Esophagus muscularis mucosa (tissue), 4 donors: ENCODE measurements around the gene RAD51AP1. TPM values are rescaled to one million over a fixed set of nuclear protein-coding genes. Genes with fewer than 3 reads are reported as not detected.
A peak's percentile ranks its signal among the peaks of the same experiment; 100 is the strongest.

Source experiments
- DNase-seq: peaks from one replicate; pipeline ENCODE4 v3.0.0-alpha.2; 2017; ENCODE audit errors: extremely low spot score
- H3K27ac ChIP-seq, 4 donors: fragments of 200-600 bp; sonication (generic); replicated peaks in 1 of 4; 1 replicate in 3 of 4; 2 replicates in 1 of 4; pipeline ENCODE4 v1.5.1; 2016 to 2019; ENCODE audit warnings: mild to moderate bottlenecking in 1 of 4
- H3K27me3 ChIP-seq, 4 donors: fragments of 200-600 bp; sonication (generic); one replicate each; pipeline versions ENCODE4 v1.5.1 to v1.6.0; 2016 to 2019
- H3K36me3 ChIP-seq, 4 donors: fragments of 200-600 bp; sonication (generic); one replicate each; pipeline ENCODE4 v1.5.1; 2016 to 2019
- H3K4me1 ChIP-seq, 4 donors: fragments of 200-600 bp; sonication (generic); one replicate each; pipeline ENCODE4 v1.5.1; 2016 to 2019
- H3K4me3 ChIP-seq, 4 donors: fragments of 200-600 bp; sonication (generic); 1 replicate in 2 of 4; 2 replicates in 2 of 4; pipeline ENCODE4 v1.5.1; 2016 to 2019; ENCODE audit warnings: mild to moderate bottlenecking in 4 of 4, moderate library complexity in 1 of 4
- H3K9me3 ChIP-seq, 4 donors: fragments of 200-600 bp; sonication (generic); 1 replicate in 3 of 4; 2 replicates in 1 of 4; pipeline ENCODE4 v1.5.1; 2016 to 2019
- EP300 ChIP-seq: sonication (generic); formaldehyde crosslinking; IDR thresholded peaks from one replicate; pipeline ENCODE4 v1.6.1; 2017; ENCODE audit warnings: antibody characterized with exemption
- POLR2A ChIP-seq: fragments of 450-650 bp; IDR thresholded peaks from one replicate; pipeline ENCODE4 v1.6.1; 2017; ENCODE audit warnings: antibody characterized with exemption, moderate library complexity, mild to moderate bottlenecking, low read depth
- POLR2AphosphoS5 ChIP-seq, 2 donors: sonication (generic); formaldehyde crosslinking; IDR thresholded peaks; one replicate each; pipeline ENCODE4 v1.6.1; 2017; ENCODE audit warnings: antibody characterized with exemption in 2 of 2
- WGBS: methylation state at CpG from one replicate; pipeline ENCODE4 v1.1.5; 2018; 5-methylcytosine and 5-hydroxymethylcytosine counted together
- intact Hi-C: fragments of 100-400 bp; cut with DNase I; formaldehyde crosslinking; loops from one replicate; pipeline ENCODE4 v1.15.1; 2023
- total RNA-seq, 4 donors: library from RNA; depleted of rRNA; stranded (reverse); fragments of >200 nt; gene quantifications; one replicate each; pipeline versions ENCODE4 v1.1.0 to v1.2.1, GENCODE V29; 2016
- TF ChIP-seq, protein P1 (sequence below), 3 experiments: fragments of 200-600 bp in 2 of 3; fragments of 450-650 bp in 1 of 3; sonication (generic) in 2 of 3; IDR thresholded peaks; one replicate each; pipeline ENCODE4 v1.5.1; 2017 to 2019; ENCODE audit warnings: antibody characterized with exemption in 3 of 3, mild to moderate bottlenecking in 2 of 3, moderate library complexity in 1 of 3

The RAD51AP1 gene
- total RNA-seq, 4 donors from 2014 or later: 0.58 to 1.4 (median 0.75) TPM

DNA sequence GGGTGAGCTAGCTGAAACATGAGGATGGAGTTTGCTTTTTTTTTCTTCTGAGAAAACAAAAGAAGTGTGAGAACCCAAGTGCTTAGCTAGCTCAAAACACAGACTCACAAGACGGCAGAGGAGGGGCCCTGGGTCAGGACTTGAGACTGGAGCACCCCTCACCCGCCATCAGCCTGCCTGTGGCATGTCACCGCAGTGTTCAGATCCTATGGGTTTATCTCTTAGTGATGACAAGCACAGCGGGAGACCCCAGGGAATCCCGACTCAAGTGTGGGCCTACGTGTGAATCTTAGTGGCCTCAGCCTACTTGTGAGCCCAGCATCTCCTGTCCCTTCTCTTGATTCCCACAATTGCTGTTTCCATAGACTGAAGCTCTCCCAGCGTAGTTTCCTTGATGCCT lies 46.2 kb downstream of the RAD51AP1 start:
- Histone ChIP-seq H3K4me3 (no peak overlapping the region), H3K27ac (no peak overlapping the region), H3K4me1 (no peaks in the 10 kb centered on the region), H3K36me3 (no peaks in the 10 kb centered on the region), H3K27me3 (peaks cover 0 to 19% (median 0%) of the 10 kb centered on the region in 4 donors), H3K9me3 (no peaks in the 10 kb centered on the region)
- intact Hi-C loops: no loop called here
- WGBS: 74% methylated on average over 7 of the region's 7 CpGs
- no peak for TF ChIP-seq POLR2AphosphoS5 (IDR thresholded peaks at IDR 0.05)
- TF ChIP-seq EP300: no peak
- TF ChIP-seq POLR2A: no peak
- peak; percentile 66 for DNase-seq

DNA sequence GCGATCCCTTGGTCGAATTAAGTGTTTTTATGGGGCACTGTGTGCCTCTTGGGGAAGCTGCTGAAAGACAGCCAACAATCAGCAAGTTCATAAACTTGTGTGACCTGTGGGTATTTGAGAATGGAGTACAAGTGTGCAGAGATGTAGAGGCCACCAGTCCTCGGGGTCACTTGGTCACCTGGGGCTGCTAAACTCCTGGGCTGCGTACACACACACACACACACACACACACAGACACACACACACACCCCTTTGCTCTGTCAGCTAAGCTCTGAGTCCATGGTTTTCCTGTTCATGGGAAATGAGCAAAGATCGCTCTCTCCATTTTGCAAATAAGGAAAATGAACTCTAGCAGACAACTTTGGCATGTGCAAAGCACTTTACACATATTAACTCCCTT lies 47.8 kb downstream of the RAD51AP1 start:
- DNase-seq: no peak
- 40% methylated on average over 4 of the region's 5 CpGs for WGBS
- Histone ChIP-seq H3K4me1 (no peaks in the 10 kb centered on the region), H3K27me3 (peaks cover 0 to 22% (median 0%) of the 10 kb centered on the region in 4 donors), H3K36me3 (no peaks in the 10 kb centered on the region), H3K27ac (no peak overlapping the region), H3K9me3 (no peaks in the 10 kb centered on the region), H3K4me3 (no peak overlapping the region)
- intact Hi-C loops: no loop called here
- TF ChIP-seq, protein P1, sequence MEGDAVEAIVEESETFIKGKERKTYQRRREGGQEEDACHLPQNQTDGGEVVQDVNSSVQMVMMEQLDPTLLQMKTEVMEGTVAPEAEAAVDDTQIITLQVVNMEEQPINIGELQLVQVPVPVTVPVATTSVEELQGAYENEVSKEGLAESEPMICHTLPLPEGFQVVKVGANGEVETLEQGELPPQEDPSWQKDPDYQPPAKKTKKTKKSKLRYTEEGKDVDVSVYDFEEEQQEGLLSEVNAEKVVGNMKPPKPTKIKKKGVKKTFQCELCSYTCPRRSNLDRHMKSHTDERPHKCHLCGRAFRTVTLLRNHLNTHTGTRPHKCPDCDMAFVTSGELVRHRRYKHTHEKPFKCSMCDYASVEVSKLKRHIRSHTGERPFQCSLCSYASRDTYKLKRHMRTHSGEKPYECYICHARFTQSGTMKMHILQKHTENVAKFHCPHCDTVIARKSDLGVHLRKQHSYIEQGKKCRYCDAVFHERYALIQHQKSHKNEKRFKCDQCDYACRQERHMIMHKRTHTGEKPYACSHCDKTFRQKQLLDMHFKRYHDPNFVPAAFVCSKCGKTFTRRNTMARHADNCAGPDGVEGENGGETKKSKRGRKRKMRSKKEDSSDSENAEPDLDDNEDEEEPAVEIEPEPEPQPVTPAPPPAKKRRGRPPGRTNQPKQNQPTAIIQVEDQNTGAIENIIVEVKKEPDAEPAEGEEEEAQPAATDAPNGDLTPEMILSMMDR (IDR thresholded peaks at IDR 0.05): no peak
- TF ChIP-seq POLR2A (no peak), POLR2AphosphoS5 (IDR thresholded peaks at IDR 0.05) (no peak), EP300 (no peak)

GRCh38 chr12:4587108-4587507 lies 48.4 kb downstream of the RAD51AP1 start:
- no peak overlapping the region for H3K27ac ChIP-seq
- intact Hi-C loops: no loop called here
- H3K36me3 ChIP-seq: no peaks in the 10 kb centered on the region
- H3K9me3 ChIP-seq: no peaks in the 10 kb centered on the region
- WGBS: 63% methylated on average over 9 of the region's 9 CpGs
- TF ChIP-seq, protein P1 (IDR thresholded peaks at IDR 0.05): no peak
- TF ChIP-seq POLR2A (no peak), EP300 (no peak), POLR2AphosphoS5 (IDR thresholded peaks at IDR 0.05) (no peak)
- peaks cover 0 to 22% (median 0%) of the 10 kb centered on the region in 4 donors for H3K27me3 ChIP-seq
- H3K4me3 ChIP-seq: no peak overlapping the region
- DNase-seq: no peak
- H3K4me1 ChIP-seq: no peaks in the 10 kb centered on the region

DNA sequence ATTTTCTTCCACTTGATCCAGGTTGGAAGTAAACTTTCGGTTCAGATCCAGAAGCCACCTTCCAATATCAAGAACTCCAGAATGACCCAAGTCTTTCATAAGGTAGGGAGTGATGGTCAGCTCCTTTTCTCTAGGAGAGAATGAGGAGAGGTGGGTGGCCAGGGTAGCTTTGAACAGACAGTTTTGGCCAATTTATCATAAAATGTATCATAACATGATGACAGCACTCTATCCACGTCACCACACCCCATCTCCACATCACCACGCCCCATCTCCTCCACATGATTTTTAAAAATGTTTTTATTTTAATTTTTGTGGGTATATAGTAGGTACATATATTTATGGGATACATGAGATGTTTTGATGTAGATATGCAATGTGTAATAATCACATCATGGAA lies 50.2 kb downstream of the RAD51AP1 start:
- H3K27ac ChIP-seq: no peak overlapping the region
- TF ChIP-seq EP300 (no peak), POLR2AphosphoS5 (IDR thresholded peaks at IDR 0.05) (no peak), POLR2A (no peak)
- TF ChIP-seq, protein P1 (IDR thresholded peaks at IDR 0.05): no peak
- intact Hi-C loops: no loop called here
- peak; percentile 55 for DNase-seq
- H3K9me3 ChIP-seq: no peaks in the 10 kb centered on the region
- H3K36me3 ChIP-seq: no peaks in the 10 kb centered on the region
- no peak overlapping the region for H3K4me3 ChIP-seq
- WGBS: 95% methylated on average over 3 of the region's 3 CpGs
- peaks cover 0 to 22% (median 0%) of the 10 kb centered on the region in 4 donors for H3K27me3 ChIP-seq
- no peaks in the 10 kb centered on the region for H3K4me1 ChIP-seq

DNA sequence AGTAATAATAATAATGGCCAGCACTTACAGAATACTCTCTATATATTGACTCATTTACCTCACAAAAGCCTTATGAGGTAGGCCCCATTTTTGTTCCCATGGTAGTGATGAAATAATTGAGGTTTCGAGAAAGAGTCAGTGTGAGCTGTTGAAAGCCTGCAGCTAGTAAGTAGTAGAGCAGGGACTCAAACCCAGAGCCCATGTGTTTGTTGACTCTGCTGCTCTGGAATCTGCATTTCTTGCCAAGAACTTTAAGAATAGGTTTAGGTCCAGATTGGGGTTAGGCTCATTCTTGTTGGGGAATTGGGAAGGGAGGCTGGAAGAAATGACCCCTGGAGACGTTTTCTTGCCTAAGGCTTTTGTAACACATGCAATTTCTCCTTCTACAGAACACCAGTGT lies 51.3 kb downstream of the RAD51AP1 start:
- no peaks in the 10 kb centered on the region for H3K9me3 ChIP-seq
- intact Hi-C loops: no loop called here
- 85% methylated on average over 2 of the region's 2 CpGs for WGBS

More for the DNA sequence above, 51.3 kb downstream of the RAD51AP1 start:
- Histone ChIP-seq H3K4me3 (no peak overlapping the region), H3K36me3 (no peaks in the 10 kb centered on the region), H3K27ac (no peak overlapping the region), H3K27me3 (peaks cover 0 to 22% (median 0%) of the 10 kb centered on the region in 4 donors), H3K4me1 (no peaks in the 10 kb centered on the region)
- peak; percentile 45 for DNase-seq
- TF ChIP-seq POLR2A: no peak
- TF ChIP-seq POLR2AphosphoS5 (IDR thresholded peaks at IDR 0.05): no peak
- TF ChIP-seq, protein P1 (IDR thresholded peaks at IDR 0.05): no peak
- no peak for TF ChIP-seq EP300
